ENCODE data around the gene MLST8. TPM values are rescaled to one million over a fixed set of nuclear protein-coding genes. Genes with fewer than 3 reads are reported as not detected.

MLST8 gene, protein sequence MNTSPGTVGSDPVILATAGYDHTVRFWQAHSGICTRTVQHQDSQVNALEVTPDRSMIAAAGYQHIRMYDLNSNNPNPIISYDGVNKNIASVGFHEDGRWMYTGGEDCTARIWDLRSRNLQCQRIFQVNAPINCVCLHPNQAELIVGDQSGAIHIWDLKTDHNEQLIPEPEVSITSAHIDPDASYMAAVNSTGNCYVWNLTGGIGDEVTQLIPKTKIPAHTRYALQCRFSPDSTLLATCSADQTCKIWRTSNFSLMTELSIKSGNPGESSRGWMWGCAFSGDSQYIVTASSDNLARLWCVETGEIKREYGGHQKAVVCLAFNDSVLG
- total RNA-seq: 28.4 and 34.1 TPM in 2 replicates

GRCh38 chr16:2205104-2205966 lies at the start of gene MLST8:
TSS of gene MLST8 (plus strand) at chr16:2205454. CDS start at chr16:2206086, 632 bp downstream.

GRCh38 chr16:2196162-2196980 lies 8.9 kb upstream of the MLST8 start, which contains the start of gene CASKIN1:
TSS of gene CASKIN1 (minus strand) at chr16:2196605. CDS start at chr16:2196432, 173 bp downstream.

DNA sequence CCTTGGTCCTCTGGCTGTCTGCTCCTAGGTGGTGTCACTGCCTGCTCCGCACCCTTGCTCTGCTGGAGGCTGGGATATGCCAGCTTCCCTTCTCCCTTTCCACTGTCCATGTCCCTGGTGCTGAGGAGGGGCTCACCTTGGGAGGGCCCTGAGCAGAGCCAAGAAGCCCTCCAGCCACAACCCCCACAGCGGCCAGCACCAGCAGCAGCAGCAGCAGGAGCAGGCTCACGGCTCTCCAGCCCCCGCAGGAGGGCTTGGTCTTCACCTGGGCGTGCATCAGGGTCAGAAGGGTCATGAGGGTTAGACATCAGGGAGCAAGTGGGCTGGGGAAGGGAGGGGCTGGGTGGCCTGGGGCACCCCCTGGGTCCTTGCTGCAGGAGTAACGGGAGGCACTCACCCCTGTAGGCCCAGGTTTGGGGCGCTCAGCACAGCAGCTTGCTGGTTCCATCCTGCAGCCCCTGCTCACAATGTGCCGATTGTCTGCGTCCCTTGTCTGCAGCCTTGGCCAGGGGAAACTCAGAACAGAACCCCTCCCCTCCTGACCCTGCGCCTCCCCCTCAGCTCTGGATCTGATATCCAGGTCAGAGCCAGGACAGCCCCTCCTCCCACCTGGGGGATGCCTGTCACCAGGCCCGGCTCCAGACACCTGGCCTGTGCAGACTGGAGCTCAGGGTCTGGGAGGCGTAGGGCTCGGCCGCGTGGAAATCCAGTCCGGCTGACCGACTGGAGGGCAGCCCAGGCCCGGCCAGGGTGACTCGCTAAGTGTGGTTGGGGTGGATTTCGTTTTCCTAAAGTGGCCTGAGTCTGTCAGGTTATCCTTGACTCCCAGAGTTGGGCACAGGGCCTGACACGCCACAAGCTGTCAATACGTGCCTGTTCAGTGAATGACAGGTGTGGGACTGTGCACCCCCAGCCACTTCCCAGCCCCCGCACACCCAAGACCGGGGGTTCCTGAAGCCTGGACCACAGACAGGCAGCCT lies 5.4 kb downstream of the MLST8 start, which contains the start of gene BRICD5:
Gene BRICD5 (minus strand): TSS at position 478 of the 980 bp plus-strand sequence. CDS start 30 bp downstream, at position 448.

GRCh38 chr16:2214719-2214968 lies 9.4 kb downstream of the MLST8 start, which contains the start of gene PGP:
TSS of gene PGP (minus strand) at chr16:2214840. CDS start at chr16:2214777, 63 bp downstream.

GRCh38 chr16:2223221-2223941 lies 18.1 kb downstream of the MLST8 start, which contains the start of gene E4F1:
TSS of gene E4F1 (plus strand) at chr16:2223591. CDS start at chr16:2223614, 23 bp downstream.

DNA sequence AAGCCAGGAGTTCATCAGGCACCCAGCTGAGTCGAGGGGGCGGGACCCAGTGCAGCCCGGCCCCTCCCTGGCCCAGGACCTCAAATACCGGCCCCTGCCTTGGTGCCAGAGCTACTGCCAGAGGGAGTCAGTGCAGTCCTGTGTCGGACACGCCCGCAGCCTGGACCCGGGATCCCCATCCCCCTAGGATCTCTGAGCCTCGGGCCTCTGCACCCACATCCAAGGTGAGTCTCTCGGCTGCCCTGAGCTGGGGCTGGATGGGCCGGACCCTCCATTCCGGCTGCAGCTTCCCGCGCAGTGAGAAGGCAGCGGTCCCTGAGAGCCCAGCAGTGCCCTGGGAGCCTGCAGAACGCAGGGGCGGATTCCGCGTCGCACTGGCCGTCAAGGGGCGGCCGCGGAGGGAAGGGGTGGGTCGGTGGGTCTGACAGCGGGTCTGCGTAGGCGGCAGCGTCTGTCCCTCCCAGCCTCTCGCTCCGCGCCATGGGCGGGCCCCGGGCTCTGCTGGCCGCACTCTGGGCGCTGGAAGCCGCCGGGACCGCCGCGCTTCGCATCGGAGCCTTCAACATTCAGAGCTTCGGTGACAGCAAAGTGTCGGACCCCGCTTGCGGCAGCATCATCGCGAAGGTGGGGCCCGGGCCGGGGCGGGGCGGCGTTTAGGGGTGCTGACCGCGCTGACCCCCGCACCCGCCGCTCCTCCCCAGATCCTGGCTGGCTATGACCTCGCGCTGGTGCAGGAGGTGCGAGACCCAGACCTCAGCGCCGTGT lies 31.3 kb downstream of the MLST8 start, which contains the start of gene DNASE1L2:
Gene DNASE1L2 (plus strand): TSS at position 108 of the 765 bp plus-strand sequence. CDS start 373 bp downstream, at position 481.

DNA sequence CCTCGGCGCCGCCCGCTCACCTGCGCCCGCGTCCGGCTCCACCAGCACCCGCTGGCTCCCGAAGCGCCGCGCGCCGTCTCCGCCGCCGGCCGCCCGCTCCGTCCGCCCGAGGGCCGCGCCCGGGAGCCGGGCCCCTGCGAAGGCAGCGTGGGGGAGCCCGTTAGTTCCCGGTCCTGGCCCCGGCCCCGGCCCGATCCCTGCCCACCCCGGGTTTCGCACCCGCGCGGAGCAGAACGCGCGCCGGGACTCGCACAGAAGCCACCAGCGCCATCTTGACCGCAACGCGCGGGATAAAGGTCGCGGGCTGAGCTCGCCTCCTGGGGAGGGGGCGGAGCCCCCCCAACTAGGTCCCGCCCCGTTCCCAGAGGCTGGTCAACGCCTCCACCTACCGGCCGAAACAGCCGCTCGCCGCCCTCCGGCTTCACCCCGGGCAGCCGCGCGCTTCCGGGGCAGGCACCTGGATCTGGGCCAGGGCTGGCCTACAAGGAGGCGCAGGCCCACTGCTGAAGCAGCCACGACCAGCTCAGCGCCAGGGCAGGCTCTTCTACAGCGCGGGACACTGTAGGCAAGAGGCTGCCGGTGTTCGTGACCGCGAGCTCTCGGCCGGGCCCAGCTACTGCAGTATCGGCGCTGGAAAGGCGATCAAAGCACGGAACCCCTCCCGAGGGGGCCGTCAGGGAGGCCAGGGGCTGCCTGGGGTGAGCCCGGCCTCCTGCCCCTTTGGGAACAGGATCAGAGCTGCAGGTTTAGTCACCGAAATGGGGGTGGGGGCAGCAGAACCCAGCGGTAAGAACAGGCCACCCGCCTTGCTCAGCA lies 46.2 kb downstream of the MLST8 start, which contains the start of gene ECI1:
Gene ECI1 (minus strand): TSS at position 292 of the 816 bp plus-strand sequence. CDS start 21 bp downstream, at position 271.

Other genes with a start within 250 kb of the MLST8 start
- gene NDUFB10, start 245.9 kb upstream of the MLST8 start, total RNA-seq: 97.7 and 108 TPM in 2 replicates
- gene RPS2, start 240.6 kb upstream of the MLST8 start, total RNA-seq: 1,674 and 2,243 TPM in 2 replicates
- gene RNF151, start 238.6 kb upstream of the MLST8 start, total RNA-seq: not detected in 2 replicates
- gene TBL3, start 233.4 kb upstream of the MLST8 start, total RNA-seq: 17.5 and 19.1 TPM in 2 replicates
- not detected in 2 replicates for gene NOXO1, start 224.0 kb upstream of the MLST8 start, total RNA-seq
- 9.2 and 12.5 TPM in 2 replicates for gene GFER, start 221.3 kb upstream of the MLST8 start, total RNA-seq
- 0.26 and 0.76 TPM in 2 replicates for gene SYNGR3, start 215.5 kb upstream of the MLST8 start, total RNA-seq
- 13.7 and 15.0 TPM in 2 replicates for gene ZNF598, start 195.6 kb upstream of the MLST8 start, total RNA-seq
- 0.39 and 0.65 TPM in 2 replicates for gene NPW, start 185.7 kb upstream of the MLST8 start, total RNA-seq
- 24.3 and 40.4 TPM in 2 replicates for gene NHERF2, start 178.6 kb upstream of the MLST8 start, total RNA-seq
- 15.5 and 16.2 TPM in 2 replicates for gene NTHL1, start 157.6 kb upstream of the MLST8 start, total RNA-seq
- 49.2 and 59.6 TPM in 2 replicates for gene TSC2, start 157.5 kb upstream of the MLST8 start, total RNA-seq
- 95.7 and 99.2 TPM in 2 replicates for gene PKD1, start 69.6 kb upstream of the MLST8 start, total RNA-seq
- gene RAB26, start 56.8 kb upstream of the MLST8 start, total RNA-seq: 0.65 and 0.86 TPM in 2 replicates
- gene TRAF7, start 49.7 kb upstream of the MLST8 start, total RNA-seq: 39.1 and 48.7 TPM in 2 replicates
- gene CASKIN1, start 8.8 kb upstream of the MLST8 start, total RNA-seq: under 0.01 TPM in 2 replicates
- 0.22 and 0.91 TPM in 2 replicates for gene BRICD5, start 5.4 kb downstream of the MLST8 start, total RNA-seq
- 5.7 and 6.1 TPM in 2 replicates for gene PGP, start 9.4 kb downstream of the MLST8 start, total RNA-seq
- 16.1 and 18.6 TPM in 2 replicates for gene E4F1, start 18.1 kb downstream of the MLST8 start, total RNA-seq
- gene DNASE1L2, start 31.0 kb downstream of the MLST8 start, total RNA-seq: 0.22 and 0.26 TPM in 2 replicates
- gene ECI1, start 46.1 kb downstream of the MLST8 start, total RNA-seq: 27.0 and 32.5 TPM in 2 replicates
- 69.3 and 85.8 TPM in 2 replicates for gene RNPS1, start 62.7 kb downstream of the MLST8 start, total RNA-seq
- 1.6 and 2.5 TPM in 2 replicates for gene ABCA3, start 135.3 kb downstream of the MLST8 start, total RNA-seq
- gene CCNF, start 224.0 kb downstream of the MLST8 start, total RNA-seq: 9.9 and 11.9 TPM in 2 replicates